Posterior cingulate gyrus (tissue), 11 donors: ENCODE results near the gene PHYKPL.

Source experiments
- DNase-seq, 10 donors: peaks; one replicate each; pipeline versions ENCODE4 v3.0.0 to v3.0.0-alpha.2; 2020 to 2021; ENCODE audit warnings: mixed read lengths in 3 of 10
- intact Hi-C: fragments of 100-400 bp; cut with DNase I; formaldehyde crosslinking; loops from one replicate; pipeline ENCODE4 v1.15.1; 2023

The PHYKPL gene

DNA sequence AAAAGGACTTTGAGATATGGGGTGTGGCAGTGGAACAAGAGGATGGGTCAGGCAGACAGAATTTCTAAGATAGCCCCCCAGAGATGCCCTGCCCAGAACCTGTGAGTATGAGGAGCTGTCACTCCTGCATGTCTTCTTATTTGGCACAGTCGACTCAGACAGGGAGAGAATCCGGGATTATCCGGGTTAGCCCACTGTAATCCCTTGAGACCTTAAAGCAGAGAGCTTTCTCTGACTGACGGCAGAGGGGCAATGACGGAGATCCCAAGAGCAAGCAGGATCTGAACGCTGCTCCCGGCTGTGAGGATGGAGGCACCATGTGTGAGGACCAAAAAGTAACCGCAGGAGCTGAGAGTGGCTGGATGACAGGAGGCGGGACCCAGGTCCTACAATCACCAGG lies 70.1 kb downstream of the PHYKPL start:
- intact Hi-C loops, result loop anchor here (5.0 kb wide), 1 partner anchor 100 kb away; no protein-coding TSS in a partner anchor
- no peak for DNase-seq

DNA sequence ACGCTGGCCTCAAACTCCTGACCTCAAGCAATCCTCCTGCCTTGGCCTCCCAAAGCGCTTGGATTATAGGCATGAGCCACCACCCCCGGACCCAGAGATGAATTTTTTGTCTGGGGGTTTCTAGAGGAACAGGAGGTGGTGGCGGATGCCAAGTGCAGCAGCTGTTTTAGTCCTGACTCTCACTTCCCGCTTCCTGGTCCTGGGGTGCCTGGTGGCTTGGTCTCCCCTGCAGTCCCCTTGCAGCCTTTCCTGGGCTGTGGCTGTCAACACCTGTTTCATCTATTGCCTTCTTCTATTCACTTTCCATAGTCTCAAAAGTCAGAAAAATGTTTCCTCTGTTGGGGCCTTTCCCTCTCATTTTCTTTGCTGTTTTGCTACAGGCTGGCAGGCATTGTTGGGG lies 72.4 kb downstream of the PHYKPL start:
- intact Hi-C loops, result loop anchor here (5.0 kb wide), 1 partner anchor 98 kb away; no protein-coding TSS in a partner anchor
- no peak for DNase-seq
